ENCODE data around the gene XRN2.

XRN2 gene

DNA sequence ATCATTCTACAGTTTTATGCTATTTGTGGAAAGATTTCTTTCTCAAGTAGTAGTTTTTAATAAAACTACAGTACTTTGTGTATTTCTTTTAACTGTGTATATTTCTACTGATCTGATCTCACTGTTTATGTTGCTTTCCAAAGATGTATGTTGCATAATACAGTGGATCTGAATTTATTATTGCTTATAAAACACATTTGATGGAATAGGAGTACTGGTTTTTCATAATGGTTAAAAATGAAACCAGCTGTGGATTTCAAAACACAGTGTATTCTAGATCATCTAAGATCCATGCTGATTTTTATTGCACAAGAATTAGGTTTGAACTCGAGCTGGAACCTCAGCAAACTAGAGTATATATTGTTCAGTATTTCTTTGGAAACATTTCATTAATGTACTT lies 86.2 kb downstream of the XRN2 start:
- no peak for DNase-seq (ENCODE audit: low read depth, low spot score)
- in situ Hi-C loops (cut with HindIII; ENCODE audit: low sequenced_read_pairs), result no loop called here
- no peak overlapping the region for H3K4me3 ChIP-seq (ENCODE audit: low read depth, low read length)
- no peak for TF ChIP-seq CTCF (IDR thresholded peaks at IDR 0.05; ENCODE audit: low read depth, low read length)

DNA sequence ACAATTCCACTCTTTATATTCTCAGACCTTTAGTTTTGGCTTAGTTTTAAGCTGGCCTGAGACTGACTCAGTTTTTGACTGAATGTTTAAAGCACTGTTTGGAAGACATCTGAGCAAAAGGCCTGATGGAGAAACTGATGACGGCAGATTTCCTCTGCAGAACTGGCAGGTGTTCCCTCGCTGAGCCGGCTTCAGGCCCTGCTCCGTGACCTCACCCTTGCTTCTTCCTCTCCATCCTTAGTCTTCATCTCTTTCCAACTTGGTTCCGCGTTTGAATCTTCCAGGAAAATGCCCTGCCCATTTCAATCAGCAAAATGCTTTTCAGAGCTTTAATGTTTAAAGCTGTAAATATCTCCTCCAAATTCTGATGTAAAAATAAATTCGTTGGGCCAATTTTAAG lies 87.6 kb downstream of the XRN2 start:
- H3K4me3 ChIP-seq (ENCODE audit: low read depth, low read length), result no peak overlapping the region
- in situ Hi-C loops (cut with HindIII; ENCODE audit: low sequenced_read_pairs), result no loop called here
- no peak for TF ChIP-seq CTCF (IDR thresholded peaks at IDR 0.05; ENCODE audit: low read depth, low read length)
- no peak for DNase-seq (ENCODE audit: low read depth, low spot score)

DNA sequence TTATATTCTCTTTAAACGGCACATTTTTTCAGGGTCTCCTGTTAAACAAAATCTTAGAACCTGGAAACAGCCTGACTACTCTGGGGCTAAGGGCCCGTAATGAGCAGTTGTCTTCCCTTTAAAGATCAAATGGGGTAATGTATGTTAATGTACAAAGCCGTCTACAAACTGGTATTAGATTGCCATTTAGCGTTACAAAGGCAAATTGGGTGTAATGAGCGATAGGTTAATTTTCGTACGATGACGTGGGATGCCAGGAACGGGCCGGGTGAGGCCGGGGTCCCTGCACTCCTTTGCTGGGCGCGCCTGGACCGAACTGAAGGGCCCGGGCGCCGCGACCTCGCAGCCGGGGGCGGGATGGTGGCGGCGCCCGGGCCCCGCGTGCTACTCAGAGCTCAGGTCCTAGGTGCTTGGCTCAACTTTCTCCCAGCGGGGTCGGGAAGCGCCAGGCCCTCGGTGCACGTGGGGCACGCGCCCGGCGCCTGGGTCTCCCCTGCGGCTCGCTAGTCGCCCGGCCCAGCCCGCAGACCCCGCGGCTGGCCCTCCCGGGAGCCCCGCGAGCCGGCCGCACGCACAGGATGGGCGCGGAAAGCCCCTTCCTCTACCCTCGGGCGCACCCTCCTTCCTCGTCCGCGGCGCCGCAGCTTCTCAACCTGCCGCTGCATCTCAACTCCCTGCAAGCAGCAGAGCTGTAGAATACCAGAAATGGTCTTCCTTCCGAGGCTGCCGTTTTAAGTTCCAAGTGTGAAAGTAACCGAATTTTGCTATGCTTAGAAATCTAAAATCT lies 88.2 kb downstream of the XRN2 start:
- DNase-seq (ENCODE audit: low read depth, low spot score), result no peak

DNA sequence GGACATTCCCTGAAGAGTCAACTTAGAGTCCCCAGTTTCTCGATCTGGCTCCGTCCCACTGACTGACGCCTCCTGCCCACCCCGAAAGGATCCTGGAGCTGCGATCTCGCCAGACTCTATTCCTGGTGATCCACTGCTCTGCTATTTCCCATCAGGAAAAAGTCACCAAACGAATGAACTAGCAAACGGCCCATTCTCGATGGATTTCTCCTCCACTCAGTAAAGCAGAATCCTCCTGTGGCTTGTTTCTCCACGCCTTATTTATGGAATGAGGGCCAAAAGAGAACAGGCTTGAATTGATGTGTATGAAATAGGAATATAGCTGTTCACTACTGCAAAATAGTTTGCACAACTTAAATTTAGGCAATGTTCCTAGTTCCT lies 88.8 kb downstream of the XRN2 start:
- H3K4me3 ChIP-seq (ENCODE audit: low read depth, low read length), result no peak overlapping the region
- TF ChIP-seq CTCF (IDR thresholded peaks at IDR 0.05; ENCODE audit: low read depth, low read length), result no peak
- in situ Hi-C loops (cut with HindIII; ENCODE audit: low sequenced_read_pairs), result no loop called here
- peak; percentile 13 for DNase-seq (ENCODE audit: low read depth, low spot score)

More for the DNA sequence above, 88.2 kb downstream of the XRN2 start:
- no peak overlapping the region for H3K4me3 ChIP-seq (ENCODE audit: low read depth, low read length)
- TF ChIP-seq CTCF (IDR thresholded peaks at IDR 0.05; ENCODE audit: low read depth, low read length), result no peak
- in situ Hi-C loops (cut with HindIII; ENCODE audit: low sequenced_read_pairs), result no loop called here

- in situ Hi-C loops (cut with HindIII; ENCODE audit: low sequenced_read_pairs), result no loop called here
Measured at GRCh38 chr20:21393166-21393565, 90.0 kb downstream of the XRN2 start.

DNA sequence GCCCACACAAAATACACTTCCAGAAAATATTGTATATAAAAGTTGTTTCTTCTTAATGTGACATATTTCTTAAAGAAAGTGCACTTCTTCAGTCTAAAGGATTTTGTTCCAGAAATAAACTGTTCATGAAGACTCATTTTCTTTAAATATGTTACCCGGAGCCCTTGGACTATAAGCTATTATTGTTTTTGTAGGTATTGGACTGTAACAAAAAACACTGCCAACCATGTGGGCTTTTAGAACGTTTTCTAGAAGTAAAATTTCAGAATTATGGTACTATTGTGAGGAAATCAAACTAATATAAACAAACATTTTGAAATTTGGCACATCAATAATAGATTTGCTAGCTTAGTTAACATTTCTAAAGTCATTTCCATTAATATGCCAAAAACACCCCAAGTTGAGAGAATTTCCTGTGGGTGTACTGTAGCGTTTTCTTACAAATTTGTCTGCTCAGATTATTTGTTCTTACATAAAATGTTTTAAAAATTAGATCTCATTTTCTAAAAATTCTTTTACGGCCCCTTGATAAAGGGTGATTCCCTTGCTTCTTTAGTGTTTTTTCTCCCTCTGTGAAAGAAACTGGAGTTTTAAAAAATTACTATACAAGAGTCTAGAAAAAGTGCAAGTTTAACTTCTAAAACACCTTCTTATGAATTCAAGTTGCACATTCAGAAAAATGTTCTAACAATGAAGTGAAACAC lies 90.8 kb downstream of the XRN2 start:
- H3K4me3 ChIP-seq (ENCODE audit: low read depth, low read length), result no peak overlapping the region
- no peak for TF ChIP-seq CTCF (IDR thresholded peaks at IDR 0.05; ENCODE audit: low read depth, low read length)
- no peak for DNase-seq (ENCODE audit: low read depth, low spot score)
- in situ Hi-C loops (cut with HindIII; ENCODE audit: low sequenced_read_pairs), result no loop called here

More at GRCh38 chr20:21393166-21393565, 90.0 kb downstream of the XRN2 start:
- TF ChIP-seq CTCF (IDR thresholded peaks at IDR 0.05; ENCODE audit: low read depth, low read length), result no peak
- H3K4me3 ChIP-seq (ENCODE audit: low read depth, low read length), result no peak overlapping the region
- no peak for DNase-seq (ENCODE audit: low read depth, low spot score)

Measured in astrocyte of the spinal cord (primary cell).